ENCODE data around the gene CPE.
A peak's percentile ranks its signal among the peaks of the same experiment; 100 is the strongest.

The CPE gene

DNA sequence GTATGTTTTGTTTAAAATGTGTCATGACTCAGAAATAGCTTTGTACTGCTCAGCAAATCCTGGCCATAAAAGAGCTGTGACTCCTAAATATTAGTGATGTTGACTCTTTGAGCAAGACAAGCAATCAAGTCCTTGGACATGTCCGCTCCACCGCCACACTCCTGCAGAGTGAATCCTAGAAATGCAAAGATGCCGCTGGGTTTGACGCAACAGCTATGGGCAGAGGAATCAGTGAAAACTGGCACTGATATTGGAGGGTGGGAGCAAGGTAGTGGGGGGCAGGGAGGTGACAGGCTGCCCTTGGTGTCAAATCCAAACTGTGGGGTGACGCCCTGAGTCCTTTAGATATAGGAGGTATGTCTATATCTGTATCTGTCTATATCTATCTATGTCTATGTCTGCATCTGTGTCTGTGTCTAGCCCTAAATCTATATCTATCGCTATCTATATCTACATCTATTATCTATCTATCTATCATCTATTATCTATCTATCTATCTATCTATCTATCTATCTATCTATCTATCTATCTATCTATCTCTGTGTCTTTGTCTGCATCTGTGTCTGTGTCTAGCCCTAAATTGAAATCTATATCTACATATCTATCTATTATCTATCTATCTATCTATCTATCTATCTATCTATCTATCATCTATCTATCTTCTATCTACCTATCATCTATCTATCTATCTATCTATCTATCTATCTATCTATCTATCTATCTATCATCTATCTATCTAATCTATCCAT lies 129.7 kb downstream of the CPE start:
- no peak for DNase-seq (ENCODE audit: low spot score)

DNA sequence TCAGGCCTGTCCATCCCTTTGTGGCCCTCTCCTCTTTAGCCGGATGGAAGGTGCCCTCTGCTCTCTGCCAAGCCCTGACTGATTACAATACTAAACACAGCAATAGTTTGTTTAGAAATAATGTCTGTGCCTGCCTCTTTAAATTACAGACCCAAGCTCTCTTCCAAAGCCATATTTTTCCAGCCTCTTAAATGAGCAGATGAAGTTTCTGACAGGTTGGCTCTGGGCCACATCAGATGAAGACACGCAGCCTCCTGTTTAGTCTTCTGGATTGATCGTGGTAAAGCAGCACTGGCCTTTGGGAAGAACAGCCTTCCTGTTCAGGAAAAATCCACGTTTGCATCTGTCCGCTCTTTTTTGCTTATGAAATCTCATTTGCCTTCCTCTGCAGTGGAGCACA lies 133.6 kb downstream of the CPE start:
- DNase-seq (ENCODE audit: low spot score), result no peak

DNA sequence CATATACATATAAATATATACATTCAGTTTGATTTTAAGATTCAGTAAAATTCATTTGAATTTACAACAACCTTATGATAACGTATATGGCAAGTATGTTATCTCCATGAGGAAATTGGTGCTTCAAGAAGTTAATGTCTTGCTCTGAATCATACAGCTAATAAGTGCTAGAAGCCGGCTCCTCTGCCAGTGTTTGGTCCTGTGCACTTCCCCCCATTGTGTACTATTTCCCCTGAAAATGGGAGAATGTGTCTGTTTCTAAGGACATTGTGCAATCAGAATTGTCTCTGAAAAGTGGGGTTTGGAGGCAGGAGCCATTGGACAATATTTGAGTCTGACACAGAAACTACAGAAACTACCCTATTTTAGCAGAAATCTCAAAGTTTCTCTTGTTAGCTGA lies 135.9 kb downstream of the CPE start:
- no peak for DNase-seq (ENCODE audit: low spot score)

DNA sequence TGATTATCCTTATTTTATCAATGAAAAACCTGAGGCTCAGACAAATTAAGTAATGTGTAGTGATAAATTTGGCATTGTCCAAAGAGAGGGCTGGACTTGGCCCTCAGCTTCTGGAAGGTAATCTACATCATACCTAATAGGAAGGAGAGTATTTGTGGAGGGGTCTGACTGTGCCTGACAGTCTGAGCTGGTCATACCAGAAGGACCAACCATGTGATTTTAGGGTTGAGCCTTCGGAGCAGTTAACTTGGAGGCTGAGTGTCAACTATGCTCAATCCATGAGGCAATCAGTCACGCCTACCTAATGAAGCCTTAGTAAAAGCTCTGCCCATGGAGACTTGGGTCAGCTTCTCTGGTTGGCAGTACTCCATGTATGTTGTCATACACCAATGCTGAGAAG lies 136.4 kb downstream of the CPE start:
- no peak for DNase-seq (ENCODE audit: low spot score)

DNA sequence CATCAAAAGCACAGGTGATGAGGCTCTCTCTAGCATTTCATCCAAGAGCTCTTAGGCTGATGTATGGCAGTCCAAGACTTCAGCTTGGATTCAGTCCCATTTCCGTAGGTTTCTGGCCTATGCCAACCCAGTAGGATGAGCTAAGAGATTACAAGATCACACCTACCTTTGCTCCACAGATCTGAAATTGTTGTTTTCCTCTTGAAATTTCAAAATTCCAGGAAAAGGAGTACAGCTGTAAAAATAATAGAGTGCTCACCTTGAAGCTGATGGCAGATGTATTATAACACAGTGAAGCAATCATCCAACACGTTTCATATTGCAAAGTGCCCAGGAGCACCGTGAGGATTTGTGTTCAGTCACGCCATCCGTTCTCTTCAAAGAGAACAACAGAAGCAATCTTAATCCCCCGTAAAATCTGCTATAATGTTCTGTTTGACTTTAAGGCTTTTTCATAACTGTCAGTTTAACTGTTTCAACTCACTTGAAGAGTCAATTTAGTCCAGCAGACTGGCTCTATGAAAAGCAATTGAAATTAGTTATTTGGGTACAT lies 137.5 kb downstream of the CPE start:
- DNase-seq (ENCODE audit: low spot score), result no peak

DNA sequence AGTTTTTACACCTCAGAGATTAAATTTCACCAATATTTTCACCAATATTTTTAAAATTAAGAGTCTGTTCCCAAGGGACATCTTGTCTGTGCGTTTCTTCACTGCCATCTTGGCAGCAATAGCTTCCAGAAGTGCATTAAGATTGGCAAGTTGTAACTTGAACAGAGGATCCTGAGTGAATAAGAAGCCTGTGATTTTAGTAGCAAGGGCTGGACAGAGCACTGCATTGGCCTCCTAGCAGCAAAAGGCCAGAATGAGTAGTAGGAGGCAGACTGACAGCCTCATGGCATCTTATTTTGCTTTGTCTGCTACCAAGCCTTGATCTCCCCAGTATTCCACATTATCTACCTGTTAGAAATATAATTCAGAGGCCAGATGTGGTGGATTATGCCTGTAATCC lies 138.4 kb downstream of the CPE start:
- DNase-seq (ENCODE audit: low spot score), result no peak

DNA sequence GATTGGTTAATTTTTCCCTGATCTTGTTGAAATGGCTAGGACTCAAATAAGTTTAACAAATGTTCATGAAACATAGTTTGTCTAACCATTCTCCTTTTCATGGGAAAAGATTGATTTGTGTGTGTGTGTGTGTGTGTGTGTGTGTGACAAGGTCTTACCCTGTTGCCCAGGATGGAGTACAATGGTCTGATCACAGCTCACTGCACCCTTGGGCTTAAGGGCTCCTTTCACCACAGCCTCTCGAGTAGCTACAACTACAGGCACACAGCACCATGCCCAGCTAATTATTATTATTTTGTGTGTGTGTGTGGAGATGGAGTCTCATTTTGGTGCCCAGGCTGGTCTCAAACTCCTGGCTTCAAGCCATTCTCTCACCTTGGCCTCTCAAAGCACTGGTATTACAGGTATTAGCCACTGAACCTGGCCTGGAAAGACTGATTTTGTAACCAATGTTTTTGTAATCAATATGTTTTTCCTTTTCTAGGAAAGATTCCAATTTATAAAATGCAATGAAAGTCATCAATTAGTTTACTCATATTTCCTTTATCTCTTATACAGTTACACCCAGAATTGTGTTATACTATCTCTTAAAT lies 139.3 kb downstream of the CPE start:
- no peak for DNase-seq (ENCODE audit: low spot score)

DNA sequence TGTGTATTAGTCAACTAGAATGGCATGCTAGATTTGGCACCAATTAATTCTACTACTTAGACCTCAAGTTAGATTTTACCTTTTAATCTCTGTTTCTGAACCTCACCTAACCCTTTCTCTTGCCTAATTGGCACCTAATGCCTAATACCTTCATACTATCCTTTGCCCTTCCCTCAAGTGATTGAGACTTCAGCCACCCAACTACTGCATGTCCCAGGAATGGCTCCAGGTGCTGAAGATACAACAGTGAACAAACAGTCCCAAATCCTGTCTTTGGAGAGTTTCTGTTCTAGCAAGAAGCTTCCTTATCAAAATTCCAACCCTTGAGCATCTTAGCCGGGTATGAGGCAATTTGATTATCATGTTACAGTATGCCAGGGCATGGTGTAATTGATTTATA lies 139.9 kb downstream of the CPE start:
- DNase-seq (ENCODE audit: low spot score), result no peak

DNA sequence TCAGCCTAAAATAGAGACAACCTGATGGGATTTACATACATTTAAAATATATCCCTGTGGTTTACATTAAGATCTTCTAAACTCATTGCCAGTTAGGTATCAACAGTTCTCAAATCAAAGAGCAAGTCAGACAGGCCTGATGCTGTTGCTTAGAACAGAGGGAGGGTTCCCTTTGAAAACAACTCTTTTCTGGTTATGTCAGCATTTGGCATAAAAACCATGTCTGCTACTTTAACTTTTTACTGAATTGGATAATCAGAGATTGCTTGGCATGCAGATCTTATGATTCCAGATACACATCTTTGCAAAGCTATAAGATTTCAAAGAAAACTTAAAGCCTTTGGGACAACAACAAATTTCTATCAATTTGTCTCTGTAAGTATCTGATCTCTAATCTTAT lies 140.8 kb downstream of the CPE start:
- DNase-seq (ENCODE audit: low spot score), result no peak

DNA sequence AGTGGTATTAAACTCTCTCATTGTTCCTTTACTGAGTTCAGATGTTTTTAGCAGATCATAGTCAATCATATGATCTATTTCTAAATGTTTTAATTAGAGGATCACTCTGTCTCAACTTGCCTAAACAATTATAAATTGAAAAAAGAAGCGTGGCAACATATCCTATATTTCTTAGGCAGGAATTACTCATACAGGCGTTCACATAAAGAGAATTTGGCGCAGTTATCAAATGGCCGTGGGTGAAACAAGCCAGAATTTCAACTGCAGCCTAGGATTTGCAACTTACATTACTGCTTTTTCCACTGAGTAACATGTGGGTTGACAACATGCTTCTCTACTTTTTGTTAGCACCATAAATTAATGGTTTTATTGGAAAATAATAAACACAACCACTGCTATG lies 141.3 kb downstream of the CPE start:
- no peak for DNase-seq (ENCODE audit: low spot score)

DNA sequence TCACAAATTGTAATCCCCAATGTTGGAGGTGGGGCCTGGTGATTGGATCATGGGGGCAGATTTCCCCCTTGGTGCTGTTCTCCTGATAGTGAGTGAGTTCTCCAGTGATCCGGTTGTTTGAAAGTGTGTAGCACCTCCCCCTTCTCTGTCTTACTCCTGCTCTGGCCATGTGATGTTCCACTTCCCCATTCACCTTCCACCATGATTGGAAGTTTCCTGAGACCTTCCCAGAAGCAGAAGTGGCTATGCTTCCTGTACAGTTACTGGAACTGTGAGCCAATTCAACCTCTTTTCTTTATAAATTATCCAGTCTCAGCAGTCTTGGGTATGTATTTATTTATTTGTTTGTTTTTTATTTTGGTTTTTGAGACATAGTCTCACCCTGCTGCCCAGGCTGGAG lies 143.2 kb downstream of the CPE start:
- DNase-seq (ENCODE audit: low spot score), result no peak

DNA sequence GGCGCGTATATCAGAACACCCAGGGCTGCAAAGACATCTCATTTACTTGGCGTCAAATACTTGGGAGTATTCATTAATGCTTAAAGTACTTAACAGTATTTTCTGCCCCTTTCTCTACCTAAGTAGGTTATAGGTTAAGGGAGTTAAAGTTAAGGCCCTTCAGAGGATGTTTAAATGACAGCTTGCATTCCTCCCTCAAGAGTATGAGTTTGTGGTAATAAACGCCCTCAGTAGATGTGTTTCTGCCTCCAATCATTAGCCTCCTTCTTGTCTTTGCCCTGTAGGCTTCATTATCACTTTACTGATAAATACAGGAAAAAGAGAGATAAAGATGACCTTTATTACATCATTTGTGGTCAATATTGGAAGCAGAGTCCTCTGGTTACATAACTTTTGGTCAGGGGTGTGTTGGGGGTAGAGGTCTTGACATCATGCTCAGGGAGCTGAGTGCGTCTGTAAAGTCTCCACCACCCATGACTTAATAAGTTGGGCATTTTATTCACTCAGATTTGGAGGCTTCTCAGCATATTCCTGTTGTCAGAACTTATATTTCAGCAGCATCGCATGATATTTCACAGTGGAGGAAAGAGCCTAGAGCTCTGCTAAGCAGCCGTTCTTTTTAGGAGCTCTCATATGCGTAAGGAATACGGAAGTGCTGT lies 145.9 kb downstream of the CPE start:
- no peak for DNase-seq (ENCODE audit: low spot score)

DNA sequence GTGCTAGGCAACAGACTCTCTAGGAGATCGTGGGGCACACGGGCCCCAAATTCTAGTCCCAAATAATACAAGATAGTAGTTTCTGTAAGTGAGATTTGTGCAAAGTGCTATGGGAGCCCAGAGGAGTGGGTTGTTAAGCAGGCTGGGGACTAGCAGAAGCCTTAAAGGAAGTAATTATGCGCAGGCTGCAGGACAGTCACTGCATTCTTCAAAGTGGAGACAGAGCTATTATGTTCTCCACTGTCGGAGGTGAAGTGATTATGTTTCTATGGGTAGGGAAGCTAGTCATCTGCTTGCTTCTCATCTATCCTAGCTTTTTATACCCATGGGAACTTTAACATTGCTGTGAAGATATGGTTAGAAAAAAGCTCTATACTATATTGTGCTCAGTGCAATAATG lies 154.2 kb downstream of the CPE start:
- no peak for DNase-seq (ENCODE audit: low spot score)

DNA sequence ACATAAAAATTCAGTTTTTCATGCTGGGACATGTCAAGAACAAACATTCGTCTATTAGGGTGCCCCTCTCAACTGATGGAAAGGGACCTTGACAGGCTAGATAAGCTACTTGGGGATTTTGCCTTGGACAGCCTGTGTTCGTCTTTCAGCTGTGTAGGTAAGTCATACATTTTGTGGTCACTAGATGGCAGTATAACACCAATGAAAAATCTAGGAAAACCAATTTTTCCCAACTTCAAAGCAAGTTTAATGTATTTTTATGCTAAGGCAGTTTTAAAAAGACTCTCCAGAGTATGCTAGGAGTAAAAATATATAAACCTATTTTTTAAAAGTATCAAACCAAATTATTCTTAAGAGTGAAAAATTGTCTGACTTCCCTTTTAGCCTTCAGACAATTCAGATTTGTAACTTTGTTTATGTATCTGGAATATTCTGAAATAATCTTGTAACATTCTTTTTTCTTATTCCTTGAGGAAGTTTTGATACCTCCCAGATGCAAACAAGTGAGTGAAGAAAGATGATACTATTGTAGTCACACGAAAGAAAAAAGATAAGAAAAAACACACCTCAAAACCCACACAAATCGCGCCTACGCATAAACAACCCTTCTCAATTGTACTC lies 158.3 kb downstream of the CPE start:
- DNase-seq (ENCODE audit: low spot score), result peak; percentile 33

DNA sequence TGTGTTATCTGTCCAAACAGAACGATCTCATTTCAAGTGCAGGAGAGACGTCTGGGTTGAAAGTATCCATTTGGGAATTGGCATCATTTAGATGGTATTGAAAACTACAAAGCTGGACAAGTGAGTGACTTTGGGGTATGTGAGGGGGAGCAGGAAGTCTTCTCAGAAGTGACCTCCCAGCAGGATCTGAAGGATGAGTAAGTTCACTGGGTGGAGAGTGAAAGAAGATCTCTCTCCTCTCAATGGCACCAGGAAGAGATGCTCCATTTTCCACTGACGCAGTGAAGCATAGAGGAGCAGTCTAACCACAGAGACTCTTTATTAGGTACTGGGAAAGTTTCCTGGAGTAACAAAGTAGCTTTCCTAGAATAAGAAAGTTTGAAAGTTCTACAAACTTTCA lies 161.0 kb downstream of the CPE start:
- DNase-seq (ENCODE audit: low spot score), result no peak

DNA sequence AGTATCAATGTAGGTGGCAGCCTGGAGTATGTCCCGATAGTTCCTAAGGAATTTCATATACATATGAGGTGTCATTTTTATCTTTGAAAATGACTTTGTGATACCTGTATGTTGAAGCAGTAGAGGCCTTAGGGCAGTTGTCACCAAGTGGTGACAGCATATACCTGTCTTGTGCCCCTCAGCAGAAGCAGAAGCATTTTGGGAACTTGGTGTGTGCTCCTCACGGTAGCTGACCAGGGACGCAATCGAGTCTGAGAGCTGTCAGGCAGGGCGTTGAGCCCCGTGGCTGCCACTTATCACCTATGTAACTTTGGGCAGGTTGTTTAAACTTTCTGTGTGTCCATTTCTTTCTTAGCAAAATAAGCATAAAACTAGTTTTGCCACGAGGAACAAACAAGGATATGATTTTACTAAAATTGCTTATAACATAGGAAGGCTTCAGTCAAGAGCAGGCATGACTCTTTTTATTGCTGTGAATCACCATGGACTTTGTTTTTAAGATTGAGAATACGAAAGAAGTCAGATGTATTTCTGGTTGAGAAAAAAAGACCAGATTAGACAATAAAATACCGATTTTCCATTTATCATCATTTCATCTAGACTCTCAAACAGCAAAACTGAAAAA lies 161.5 kb downstream of the CPE start:
- DNase-seq (ENCODE audit: low spot score), result no peak

DNA sequence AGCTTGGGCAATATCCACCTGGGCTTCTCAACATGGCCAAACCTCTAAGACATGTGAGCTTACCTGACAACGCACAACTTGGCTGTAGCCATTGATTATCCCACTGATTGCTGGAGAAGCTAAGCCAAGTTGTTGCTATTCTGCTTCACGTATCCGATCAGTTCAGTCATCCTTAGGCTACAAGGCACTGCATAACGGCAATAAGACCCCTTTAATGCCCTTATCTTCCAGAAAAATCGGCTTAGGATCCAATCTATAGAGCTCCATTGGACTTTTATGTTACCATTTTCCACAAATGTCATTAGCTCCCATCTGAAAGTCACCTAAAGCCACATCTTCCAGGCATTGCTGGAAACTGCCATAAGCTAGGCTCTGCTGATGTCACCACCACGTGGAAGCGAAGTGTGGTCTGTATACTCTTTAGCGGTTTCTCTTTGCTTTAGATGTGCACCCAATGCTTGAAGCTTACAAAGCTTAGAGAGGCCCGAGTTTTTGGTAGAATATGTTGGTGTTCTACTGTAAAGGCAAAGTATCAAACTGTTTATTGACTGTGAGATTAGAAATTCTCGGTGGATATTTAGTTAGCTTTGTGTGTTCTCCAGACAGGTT lies 163.1 kb downstream of the CPE start:
- no peak for DNase-seq (ENCODE audit: low spot score)

DNA sequence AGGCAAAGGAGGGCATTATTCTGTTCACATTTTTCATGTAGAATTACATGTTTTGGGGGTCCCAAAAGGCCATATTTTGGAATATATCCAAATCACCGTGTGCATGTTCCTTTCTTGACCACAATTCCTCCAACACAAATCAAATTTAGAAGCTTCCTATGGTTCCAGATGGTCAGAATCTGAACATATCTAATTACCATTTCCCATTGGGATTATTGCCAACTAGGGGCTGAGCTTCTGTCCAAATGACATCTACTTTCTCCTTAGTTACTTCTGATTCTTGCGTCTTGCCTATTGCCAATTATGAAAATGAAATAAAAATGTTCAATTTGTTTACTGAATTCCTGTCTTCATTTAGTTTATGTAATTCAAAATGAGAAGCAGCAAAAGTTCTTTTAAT lies 163.7 kb downstream of the CPE start:
- DNase-seq (ENCODE audit: low spot score), result no peak

Data from SW480 (cell line).